DMS53 treated with DMSO at 0.1 percent for 48 hours (cell line): ENCODE measurements around the gene GGACT.
"Not testable (repeated sequence)": the region's sequence is repeated elsewhere in the genome, so short reads cannot be mapped to it uniquely, and the experiment has no call there.

Experiments used
- DNase-seq: peaks from one replicate; lab custom pipeline; 2025; ENCODE audit not compliant: unreplicated experiment; lab: John Stamatoyannopoulos, UW

Gene GGACT

GRCh38 chr13:100588331-100589177 is at the start of gene GGACT:
TSS of gene GGACT (minus strand) at chr13:100588789. CDS start at chr13:100532591, 56,198 bp downstream.
- DNase-seq, result peak; percentile 12

GRCh38 chr13:100637796-100638195 is 49.2 kb upstream of the GGACT start:
- no peak for DNase-seq

- no peak for DNase-seq
Measured at GRCh38 chr13:100637380-100637779, 48.8 kb upstream of the GGACT start.

GRCh38 chr13:100636441-100636840 is 47.9 kb upstream of the GGACT start:
- no peak for DNase-seq

GRCh38 chr13:100636004-100636403 is 47.4 kb upstream of the GGACT start:
- no peak for DNase-seq

- no peak for DNase-seq
Measured at GRCh38 chr13:100634696-100635095, 46.1 kb upstream of the GGACT start.

- no peak for DNase-seq
Measured at GRCh38 chr13:100633461-100633860, 44.9 kb upstream of the GGACT start.

- no peak for DNase-seq
Measured at GRCh38 chr13:100630555-100630954, 42.0 kb upstream of the GGACT start.

GRCh38 chr13:100627120-100627519 is 38.5 kb upstream of the GGACT start:
- no peak for DNase-seq

- no peak for DNase-seq
Measured at GRCh38 chr13:100625447-100625846, 36.9 kb upstream of the GGACT start.

GRCh38 chr13:100620792-100621191 is 32.2 kb upstream of the GGACT start:
- no peak for DNase-seq

GRCh38 chr13:100619940-100620339 is 31.4 kb upstream of the GGACT start:
- DNase-seq, result no peak

GRCh38 chr13:100618897-100619296 is 30.3 kb upstream of the GGACT start:
- not testable (repeated sequence) for DNase-seq

- no peak for DNase-seq
Measured at GRCh38 chr13:100613031-100613430, 24.4 kb upstream of the GGACT start.

- DNase-seq, result no peak
Measured at GRCh38 chr13:100611678-100612492, 23.3 kb upstream of the GGACT start.

GRCh38 chr13:100610391-100611347 is 22.1 kb upstream of the GGACT start:
- no peak for DNase-seq

- DNase-seq, result no peak
Measured at GRCh38 chr13:100608906-100609305, 20.3 kb upstream of the GGACT start.

GRCh38 chr13:100608489-100608888 is 19.9 kb upstream of the GGACT start:
- no peak for DNase-seq

GRCh38 chr13:100604918-100605710 is 16.5 kb upstream of the GGACT start:
- DNase-seq, result no peak

GRCh38 chr13:100602493-100603111 is 14.0 kb upstream of the GGACT start:
- no peak for DNase-seq
